Stromal cell of bone marrow (primary cell): ENCODE results near the gene TMC8.

Experiments used
- DNase-seq: peaks from one replicate; pipeline ENCODE4 v3.0.0-alpha.2; 2012; ENCODE audit warnings: low read depth

Gene TMC8

DNA sequence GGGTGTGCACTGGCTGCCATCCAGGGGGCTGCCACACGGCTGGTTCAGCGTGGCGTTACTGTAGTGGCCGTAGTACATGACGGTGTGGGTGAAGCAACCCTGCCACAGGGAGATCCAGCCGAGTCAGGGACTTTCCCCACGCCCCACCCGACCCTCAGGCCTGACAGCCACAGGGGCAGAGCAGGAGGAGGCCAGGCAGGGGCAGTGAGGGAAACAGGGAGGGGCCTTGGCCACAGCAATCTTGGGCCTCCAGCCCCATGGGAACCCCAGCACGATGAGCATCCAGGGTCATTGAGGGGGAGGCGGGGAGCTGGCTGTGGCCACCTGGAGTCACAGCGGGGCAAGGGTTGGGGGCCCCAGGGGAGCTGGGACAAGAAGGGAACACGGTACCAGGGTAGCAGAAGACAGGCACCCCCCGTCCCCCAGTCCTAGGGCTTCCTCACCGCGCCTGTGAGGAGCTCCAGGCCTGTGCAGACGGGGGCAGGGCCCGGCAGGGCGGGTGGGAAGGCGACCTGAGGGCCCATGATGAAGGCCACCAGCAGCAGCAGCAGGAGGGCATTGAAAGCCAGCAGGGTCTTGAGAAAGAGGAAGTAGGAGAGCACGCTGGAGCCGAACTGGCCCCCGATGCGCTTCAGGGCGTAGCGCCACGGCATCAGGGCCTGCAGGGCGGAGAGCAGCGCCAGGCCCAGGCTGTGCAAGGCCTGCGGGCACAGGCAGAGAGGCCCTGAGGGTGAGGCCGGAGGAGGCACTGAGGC, 6.3 kb upstream of the TMC8 start:
- DNase-seq, result no peak

- no peak for DNase-seq
These were observed 5.8 kb upstream of the TMC8 start for GRCh38 chr17:78124836-78125137.

DNA sequence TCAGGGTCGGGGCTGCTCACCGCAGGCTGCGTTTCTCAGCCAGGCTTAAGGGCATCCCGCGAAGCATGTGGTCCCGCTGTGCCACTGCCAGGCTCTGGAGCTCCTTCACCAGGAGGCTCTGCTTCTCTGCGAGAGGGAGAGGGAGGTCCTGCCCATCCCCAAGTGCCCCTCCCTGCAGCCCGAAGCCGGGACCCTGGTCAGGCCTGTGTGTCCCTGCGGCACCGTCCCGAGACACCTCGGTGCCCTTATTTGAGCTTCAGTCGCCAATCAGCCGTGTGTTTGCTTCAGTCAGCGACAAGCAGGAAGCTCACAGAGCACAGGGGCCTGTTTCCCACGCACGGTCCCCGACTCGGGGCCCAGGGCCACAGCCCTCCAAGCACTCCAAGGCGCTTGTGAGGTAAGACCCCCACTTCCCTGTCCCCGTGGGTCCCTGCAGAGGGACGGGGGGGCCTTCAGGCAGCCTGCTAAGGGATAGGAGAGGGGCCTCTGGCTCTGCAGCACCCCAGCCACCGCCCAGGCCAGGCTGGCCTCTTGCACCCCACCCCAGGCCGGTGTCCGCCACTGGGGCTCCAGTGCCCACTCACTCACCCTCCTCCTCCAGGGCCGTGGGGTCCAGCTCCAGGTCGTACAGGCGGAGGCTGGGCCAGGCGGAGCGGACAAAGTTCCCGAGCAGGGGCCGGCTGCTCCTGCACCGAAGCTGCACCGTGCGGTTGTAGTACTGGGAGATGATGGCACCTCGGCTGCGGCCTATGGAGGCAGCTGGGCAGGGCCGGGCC, 5.2 kb upstream of the TMC8 start:
- DNase-seq, result no peak

- no peak for DNase-seq
These were observed 4.3 kb upstream of the TMC8 start for GRCh38 chr17:78125976-78126894.

DNA sequence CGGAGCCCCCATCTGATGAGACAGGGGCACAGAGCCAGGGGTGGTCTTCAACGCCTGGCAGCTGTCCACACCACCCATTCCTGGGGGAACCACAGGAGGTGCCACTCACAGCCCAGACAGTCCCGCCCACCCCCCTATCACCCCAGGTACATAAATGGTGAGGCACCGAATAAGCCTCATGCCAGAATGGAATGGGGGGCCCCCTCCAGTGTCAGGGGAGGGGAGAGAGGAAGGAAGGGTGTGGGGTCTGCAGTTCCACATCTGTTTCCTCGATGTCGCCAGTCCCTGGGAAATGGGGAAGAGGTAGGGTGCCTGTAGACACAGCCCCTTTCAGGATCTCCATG, 3.7 kb upstream of the TMC8 start:
- no peak for DNase-seq

DNA sequence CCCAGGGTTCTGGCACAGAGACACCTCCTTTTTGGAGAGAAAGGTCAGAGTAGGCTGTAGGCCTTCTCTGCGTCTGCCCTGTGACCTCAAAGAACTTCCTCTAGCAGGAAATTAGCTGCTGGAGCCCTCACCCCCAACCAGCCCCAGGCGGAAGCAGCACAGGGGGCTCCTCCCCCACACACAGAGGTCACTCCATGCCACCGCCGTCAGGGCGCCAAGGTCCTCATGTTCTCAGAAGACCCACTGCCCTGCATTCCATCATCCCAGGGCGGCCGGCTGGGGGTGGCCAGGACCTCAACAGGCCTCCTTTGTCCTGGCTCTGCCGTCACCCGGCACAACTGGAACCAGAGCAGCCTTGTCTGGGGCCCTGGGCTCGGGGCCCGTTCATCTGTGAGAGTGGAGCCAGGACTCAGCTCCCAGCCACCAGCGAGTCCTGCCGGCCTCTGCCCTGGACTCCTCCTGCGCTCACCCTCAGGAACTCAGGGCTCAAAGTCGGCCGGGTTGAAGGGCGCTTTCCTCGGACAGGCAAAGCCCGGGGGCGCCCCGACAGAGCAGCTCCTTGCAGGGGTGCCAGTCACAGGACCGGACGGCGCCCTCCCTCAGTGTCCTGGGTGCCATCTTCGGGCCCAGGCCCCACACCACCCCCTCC, 3.2 kb upstream of the TMC8 start:
- no peak for DNase-seq

DNA sequence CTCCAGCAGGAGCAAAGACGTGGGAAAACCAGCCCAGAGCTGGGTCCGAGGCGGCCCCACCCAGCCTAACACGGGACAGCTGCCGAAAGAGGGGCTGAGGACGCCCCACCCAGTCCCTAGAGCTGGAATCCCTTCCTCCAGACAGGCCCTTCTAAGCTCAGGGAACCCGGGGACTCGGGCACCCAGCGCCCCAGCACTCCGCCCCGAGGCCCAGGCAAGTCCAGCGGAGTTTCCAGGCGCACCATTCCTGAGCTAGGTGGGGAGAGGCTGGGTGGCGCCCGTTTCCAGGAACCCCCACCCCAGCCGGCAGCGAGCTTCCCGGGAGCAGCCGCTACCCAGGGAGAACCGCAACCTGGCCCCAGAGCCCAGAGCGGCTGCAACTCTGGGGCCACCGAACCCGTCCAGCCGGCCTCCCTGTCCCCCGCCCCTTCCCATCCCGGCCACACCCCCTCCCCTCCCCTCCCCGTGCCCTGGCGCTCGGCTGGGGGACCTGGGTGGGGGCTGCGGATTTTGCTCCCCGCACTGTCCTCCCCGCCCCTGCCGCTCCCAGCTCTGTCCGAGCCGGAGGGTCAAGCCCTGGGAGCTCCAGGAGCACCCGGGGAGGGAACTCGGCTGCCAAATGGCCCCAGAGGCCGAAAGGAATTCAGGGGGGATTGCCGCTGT, 2.6 kb upstream of the TMC8 start:
- no peak for DNase-seq

DNA sequence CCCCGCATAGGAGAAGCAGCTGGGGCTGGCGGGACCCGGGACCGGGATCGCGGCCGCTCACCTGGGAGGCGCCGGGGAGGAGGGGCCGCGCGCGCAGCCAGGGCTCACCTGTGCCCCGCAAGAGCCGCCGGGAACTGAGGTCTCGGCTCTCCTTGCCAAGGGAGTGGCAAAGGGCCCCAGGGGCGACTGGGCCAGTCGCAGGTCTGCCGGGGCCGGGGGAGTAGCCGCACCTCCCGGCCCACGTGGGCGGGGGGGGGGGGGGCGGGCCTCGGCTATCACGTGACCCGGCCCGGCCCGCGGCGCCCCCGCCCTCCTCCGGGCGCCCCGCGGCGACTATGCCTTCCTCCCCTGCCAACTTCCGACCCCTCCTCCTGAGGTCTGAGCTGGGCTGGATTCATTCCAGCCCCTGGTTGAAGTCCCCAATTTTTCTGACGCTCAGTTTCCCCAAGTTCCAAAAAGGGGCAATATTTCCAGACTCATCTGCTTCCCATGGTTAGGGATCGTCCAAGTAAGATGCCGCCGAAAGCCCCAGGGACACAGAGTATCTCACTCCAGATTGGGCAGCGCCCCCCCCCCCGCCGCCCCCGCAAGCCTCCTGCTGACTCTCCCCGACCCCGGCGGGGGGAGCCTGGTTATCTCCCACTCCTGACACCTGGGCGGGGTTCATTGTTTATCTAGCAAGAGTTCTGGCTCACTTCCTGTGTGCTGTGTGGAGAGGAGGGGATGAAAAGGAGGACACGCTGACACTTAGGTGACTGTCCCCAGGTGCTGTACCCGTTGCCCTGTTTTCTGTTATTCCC, 1.8 kb upstream of the TMC8 start, which contains the start of gene TMC6:
TSS of gene TMC6 (minus strand) at position 205 of the 800 bp plus-strand sequence. CDS start 1,923 bp downstream, outside the sequence.
- DNase-seq, result no peak

GRCh38 chr17:78129351-78130089, 1.1 kb upstream of the TMC8 start:
- DNase-seq, result no peak

GRCh38 chr17:78130090-78130436, 508 bp upstream of the TMC8 start:
- DNase-seq, result no peak

- DNase-seq, result no peak
These were observed 857 bp downstream of the TMC8 start for GRCh38 chr17:78131172-78132083.

DNA sequence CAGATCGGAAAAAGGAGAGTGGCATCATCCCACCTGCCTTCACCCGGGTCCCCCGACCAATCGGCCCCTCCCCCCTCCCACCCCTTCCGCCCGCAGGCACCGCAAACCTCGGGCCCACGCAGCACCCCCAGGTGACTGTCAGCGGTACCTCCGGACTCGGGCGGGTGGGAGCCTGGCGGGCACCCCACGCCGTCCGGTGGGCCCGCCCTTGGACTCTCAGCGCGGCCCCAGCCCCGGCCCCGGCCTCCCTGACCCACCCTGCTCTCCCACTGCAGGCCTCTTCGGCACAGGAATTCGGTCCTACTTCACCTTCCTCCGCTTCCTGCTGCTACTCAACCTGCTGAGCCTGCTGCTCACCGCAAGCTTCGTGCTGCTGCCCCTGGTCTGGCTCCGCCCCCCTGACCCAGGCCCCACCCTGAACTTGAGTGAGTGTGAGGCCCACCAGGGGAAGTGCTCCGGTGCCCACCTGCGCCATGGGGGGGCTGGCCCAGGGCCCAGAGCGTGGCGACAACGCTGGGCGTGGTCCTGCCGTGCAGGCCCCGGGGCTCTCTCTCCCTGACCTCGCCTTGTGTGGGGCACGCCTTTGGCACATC, 1.6 kb downstream of the TMC8 start:
- DNase-seq, result no peak

- DNase-seq, result no peak
These were observed 2.2 kb downstream of the TMC8 start for GRCh38 chr17:78132767-78133178.

- no peak for DNase-seq
These were observed 2.8 kb downstream of the TMC8 start for GRCh38 chr17:78133179-78133951.

GRCh38 chr17:78133971-78134898, 3.7 kb downstream of the TMC8 start:
- DNase-seq, result no peak

DNA sequence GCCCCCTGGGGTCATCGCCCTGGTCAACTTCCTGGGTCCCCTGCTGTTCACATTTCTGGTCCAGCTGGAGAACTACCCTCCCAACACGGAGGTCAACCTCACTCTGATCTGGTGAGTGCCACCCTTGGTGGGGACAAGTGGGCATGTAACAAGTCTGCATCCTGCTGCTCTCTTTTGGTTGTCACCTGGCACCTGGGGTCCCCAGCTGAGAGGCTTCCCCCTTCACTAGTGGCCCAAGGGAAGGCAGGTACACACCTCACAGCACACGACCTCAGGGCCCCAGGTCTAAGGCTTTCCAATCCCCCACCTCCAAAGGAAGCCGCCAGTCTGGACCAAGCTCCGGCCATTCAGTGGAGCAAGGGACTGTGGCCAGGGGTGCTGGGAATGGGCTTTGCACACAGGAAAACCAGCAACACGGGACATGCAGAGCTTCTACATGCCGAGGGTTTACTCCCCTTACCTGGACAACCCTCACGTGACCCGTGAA, 4.4 kb downstream of the TMC8 start:
- DNase-seq, result no peak
